GM12875 (cell line): ENCODE results near the gene PRLH.

Experiments used
- H3K4me3 ChIP-seq: one replicate; pipeline ENCODE4 v1.5.1; 2011; ENCODE audit warnings: low read depth, low read length, control low read depth
- TF ChIP-seq, protein P1 (sequence below): IDR thresholded peaks from 2 replicates; pipeline ENCODE4 v1.5.1; 2011; ENCODE audit warnings: low read depth, mild to moderate bottlenecking, control low read depth, inconsistent platforms, low read length, moderate library complexity, borderline replicate concordance; ENCODE audit not compliant: insufficient read depth

Gene PRLH

GRCh38 chr2:237570776-237571335, 4.5 kb downstream of the PRLH start:
- H3K4me3 ChIP-seq: no peak overlapping the region
- TF ChIP-seq, protein P1, sequence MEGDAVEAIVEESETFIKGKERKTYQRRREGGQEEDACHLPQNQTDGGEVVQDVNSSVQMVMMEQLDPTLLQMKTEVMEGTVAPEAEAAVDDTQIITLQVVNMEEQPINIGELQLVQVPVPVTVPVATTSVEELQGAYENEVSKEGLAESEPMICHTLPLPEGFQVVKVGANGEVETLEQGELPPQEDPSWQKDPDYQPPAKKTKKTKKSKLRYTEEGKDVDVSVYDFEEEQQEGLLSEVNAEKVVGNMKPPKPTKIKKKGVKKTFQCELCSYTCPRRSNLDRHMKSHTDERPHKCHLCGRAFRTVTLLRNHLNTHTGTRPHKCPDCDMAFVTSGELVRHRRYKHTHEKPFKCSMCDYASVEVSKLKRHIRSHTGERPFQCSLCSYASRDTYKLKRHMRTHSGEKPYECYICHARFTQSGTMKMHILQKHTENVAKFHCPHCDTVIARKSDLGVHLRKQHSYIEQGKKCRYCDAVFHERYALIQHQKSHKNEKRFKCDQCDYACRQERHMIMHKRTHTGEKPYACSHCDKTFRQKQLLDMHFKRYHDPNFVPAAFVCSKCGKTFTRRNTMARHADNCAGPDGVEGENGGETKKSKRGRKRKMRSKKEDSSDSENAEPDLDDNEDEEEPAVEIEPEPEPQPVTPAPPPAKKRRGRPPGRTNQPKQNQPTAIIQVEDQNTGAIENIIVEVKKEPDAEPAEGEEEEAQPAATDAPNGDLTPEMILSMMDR: no peak

GRCh38 chr2:237571551-237571950, 5.2 kb downstream of the PRLH start:
- TF ChIP-seq, protein P1: no peak
- no peak overlapping the region for H3K4me3 ChIP-seq

DNA sequence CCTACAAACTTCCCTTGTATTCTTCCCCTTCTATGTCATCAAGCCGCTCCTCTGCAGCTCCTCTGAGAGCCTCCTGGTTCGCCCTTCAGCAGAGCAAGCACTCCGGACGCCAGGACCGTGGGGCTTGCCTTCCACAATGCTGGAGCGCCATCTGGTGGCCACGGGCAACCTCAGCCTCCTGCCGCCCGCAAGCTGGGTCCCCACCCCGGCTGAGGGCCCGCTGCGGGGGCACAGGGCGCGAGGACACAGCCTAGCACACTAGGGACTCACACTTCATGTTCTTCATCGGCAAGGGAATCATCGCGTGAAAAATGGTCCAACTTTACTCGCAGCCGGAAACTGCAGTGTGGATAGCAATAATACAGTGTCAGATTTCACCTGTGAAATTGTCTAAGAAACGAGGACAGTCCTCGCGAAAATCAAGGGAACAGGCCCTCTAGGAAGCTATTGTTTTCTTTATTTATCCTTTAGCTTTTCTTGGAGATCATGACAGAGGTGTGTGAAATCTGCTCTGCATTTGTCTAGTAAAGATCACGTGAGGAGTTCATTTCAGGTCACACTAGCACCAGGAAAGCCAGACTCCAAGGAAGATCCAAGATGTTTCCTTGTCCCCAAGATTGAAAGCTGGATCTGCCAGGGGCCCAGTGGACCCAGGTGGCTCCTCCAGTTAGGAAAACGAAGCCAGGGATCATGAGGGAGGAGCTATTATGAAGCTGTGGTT, 5.8 kb downstream of the PRLH start:
- no peak overlapping the region for H3K4me3 ChIP-seq
- TF ChIP-seq, protein P1: peak; percentile 97

- H3K4me3 ChIP-seq: no peak overlapping the region
- TF ChIP-seq, protein P1: no peak
Observed at GRCh38 chr2:237572742-237573101, 6.3 kb downstream of the PRLH start.

DNA sequence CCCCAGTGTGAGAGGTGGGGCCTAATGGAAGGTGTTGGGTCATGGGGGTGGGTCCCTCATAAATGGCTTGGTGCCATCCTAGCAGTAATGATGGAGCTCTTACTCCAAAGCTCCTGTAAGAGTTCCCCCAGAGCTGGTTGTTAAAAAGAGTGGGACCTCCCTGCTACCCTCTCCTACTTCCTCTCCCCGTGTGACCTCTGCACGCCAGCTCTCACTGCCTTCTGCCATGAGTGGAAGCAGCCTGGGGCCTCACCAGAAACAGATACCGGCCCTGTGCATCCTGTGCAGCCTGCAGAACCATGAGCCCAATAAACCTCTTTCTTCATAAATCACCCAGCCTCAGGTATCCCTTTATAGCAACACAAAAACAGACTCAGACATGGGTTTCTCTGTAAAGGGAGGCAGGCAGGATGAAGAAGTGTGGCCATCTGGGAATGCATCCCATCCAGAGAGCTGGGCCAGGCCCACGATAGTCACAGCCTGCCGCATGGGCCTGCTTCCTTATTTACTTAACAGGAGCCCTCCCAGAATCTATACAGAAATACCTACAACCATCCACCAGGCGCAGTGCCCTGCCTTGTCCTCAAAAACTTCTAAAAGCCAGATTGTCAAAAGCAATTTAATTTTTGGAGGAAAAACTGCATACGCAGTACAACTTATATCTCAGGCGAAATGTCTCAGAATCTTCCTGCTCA, 7.5 kb downstream of the PRLH start:
- H3K4me3 ChIP-seq: no peak overlapping the region
- TF ChIP-seq, protein P1: no peak

DNA sequence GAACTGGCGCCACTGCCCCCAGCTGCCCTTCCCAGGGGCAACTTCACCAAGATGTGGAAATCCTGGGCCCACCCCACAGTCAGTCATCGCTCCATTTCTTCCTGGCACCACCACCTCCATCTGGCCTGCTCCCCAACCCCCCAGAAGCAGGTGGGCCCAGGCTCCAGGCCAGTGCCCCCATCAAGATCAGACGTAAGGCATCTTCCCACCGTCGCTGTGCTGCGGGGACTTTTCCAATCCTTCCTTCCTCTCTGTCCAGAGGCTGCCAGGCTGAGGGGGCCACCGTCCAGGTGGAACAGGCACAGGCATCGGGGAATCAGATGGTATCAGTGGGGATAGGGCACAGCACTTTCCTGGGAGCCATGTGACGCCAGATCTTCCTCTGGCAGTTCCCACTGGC, 8.1 kb downstream of the PRLH start:
- no peak overlapping the region for H3K4me3 ChIP-seq
- TF ChIP-seq, protein P1: no peak
